ENCODE measurements around the gene ATP6V1G3.

- TF ChIP-seq, protein P1, sequence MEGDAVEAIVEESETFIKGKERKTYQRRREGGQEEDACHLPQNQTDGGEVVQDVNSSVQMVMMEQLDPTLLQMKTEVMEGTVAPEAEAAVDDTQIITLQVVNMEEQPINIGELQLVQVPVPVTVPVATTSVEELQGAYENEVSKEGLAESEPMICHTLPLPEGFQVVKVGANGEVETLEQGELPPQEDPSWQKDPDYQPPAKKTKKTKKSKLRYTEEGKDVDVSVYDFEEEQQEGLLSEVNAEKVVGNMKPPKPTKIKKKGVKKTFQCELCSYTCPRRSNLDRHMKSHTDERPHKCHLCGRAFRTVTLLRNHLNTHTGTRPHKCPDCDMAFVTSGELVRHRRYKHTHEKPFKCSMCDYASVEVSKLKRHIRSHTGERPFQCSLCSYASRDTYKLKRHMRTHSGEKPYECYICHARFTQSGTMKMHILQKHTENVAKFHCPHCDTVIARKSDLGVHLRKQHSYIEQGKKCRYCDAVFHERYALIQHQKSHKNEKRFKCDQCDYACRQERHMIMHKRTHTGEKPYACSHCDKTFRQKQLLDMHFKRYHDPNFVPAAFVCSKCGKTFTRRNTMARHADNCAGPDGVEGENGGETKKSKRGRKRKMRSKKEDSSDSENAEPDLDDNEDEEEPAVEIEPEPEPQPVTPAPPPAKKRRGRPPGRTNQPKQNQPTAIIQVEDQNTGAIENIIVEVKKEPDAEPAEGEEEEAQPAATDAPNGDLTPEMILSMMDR (IDR thresholded peaks at IDR 0.05; ENCODE audit: insufficient read depth, low read length, poor library complexity, severe bottlenecking), result no peak
- no peak for TF ChIP-seq EZH2phosphoT487 (conservative IDR thresholded peaks at IDR 0.05; ENCODE audit: low read length)
Measured at GRCh38 chr1:198564716-198565115, 24.2 kb upstream of the ATP6V1G3 start.

All from SU-DHL-6 (cell line).